ENCODE results near the gene CA10.

Gene CA10

DNA sequence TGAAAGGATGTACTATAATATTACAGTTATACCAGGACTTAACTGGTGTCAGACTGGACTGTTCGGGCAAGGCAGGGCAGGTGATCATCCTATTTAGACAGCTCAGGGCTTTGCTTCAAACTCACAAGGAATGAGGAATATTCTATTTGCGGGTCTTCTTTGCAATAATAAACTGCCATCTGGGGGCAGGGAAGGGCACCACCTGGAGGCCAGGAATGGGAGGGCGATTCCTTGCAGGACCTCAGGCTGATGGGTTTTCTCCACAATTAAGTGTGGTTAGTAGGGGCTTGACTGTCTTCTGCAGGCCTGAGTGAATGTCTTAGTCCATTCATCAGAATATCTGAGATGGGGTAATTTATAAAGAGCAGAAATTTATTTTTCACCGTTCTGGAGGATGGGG, 424.1 kb downstream of the CA10 start:
- Histone ChIP-seq H3K4me1 (ENCODE audit: control insufficient read depth in 1 of 2, insufficient read depth in 2 of 2, low read length in 2 of 2) (no peaks in the 10 kb centered on the region), H3K27ac (ENCODE audit: low read length) (no peak overlapping the region), H3K36me3 (ENCODE audit: control insufficient read depth in 1 of 2, insufficient read depth in 2 of 2, low read length in 2 of 2) (no peaks in the 10 kb centered on the region), H3K9me3 (ENCODE audit: control insufficient read depth in 1 of 2, low read length in 2 of 2) (no peaks in the 10 kb centered on the region), H3K27me3 (ENCODE audit: low read depth, low read length) (peaks cover 3% of the 10 kb centered on the region), H3K4me3 (ENCODE audit: low read depth in 1 of 2, low read length in 2 of 2) (no peak overlapping the region)

DNA sequence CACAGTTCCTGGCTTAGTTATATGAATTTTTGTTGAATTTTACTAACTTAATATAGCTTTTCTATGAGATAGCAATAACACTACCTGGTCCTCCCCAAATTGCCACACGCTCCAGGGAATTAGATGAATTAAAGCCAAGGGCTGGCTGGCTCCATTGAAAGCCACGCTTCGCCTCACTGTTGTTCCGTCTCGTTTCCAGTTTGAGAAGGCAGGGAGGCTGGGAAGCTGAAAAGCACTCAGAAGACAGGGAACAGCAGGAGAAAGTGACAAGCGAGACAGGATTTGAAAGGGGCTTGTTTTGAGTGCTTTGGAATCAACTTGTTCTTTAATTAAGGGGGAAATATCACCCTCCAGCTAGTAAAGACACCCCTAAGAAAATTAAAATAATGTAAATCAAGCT, 425.3 kb downstream of the CA10 start:
- no peaks in the 10 kb centered on the region for H3K4me1 ChIP-seq (ENCODE audit: control insufficient read depth in 1 of 2, insufficient read depth in 2 of 2, low read length in 2 of 2)
- H3K9me3 ChIP-seq (ENCODE audit: control insufficient read depth in 1 of 2, low read length in 2 of 2): no peaks in the 10 kb centered on the region
- H3K27ac ChIP-seq (ENCODE audit: low read length): no peak overlapping the region
- peaks cover 3% of the 10 kb centered on the region for H3K27me3 ChIP-seq (ENCODE audit: low read depth, low read length)
- no peaks in the 10 kb centered on the region for H3K36me3 ChIP-seq (ENCODE audit: control insufficient read depth in 1 of 2, insufficient read depth in 2 of 2, low read length in 2 of 2)
- no peak overlapping the region for H3K4me3 ChIP-seq (ENCODE audit: low read depth in 1 of 2, low read length in 2 of 2)

DNA sequence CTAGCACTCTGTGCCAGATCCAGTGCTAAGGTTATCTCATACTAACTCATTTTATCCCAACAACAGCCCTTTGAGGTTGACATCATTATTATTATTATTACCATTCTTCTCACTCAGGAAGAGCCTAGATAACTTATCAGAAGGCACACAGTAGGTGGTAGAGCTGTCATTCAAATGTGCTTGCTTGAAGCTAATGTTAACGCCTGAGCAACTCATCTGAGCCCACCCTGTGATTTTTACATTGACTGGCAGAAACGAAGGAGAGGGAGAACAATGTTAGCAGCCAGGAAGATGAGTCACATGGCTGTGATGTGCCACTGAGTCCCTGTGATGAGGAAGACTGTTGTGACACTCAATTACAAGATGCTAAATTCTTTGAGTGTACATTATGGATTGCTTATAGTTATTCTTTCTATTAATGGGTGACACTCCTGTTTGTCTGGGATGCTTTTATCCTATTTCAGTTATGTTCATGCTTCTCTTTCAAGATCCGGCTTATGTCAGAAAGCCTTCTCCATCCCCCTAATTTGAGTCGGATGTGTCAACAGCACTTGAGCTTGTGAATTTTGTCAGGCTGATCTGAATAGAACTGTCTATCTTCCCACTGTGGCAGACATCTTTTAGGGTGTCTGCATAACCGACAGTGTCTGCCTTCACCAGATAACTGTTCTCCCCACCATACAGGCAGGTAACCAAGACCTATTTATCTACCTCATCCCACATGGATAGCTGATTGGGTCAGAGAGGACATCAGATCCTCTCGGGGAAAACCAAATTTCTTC, 426.4 kb downstream of the CA10 start:
- Histone ChIP-seq H3K4me3 (ENCODE audit: low read depth in 1 of 2, low read length in 2 of 2) (no peak overlapping the region), H3K9me3 (ENCODE audit: control insufficient read depth in 1 of 2, low read length in 2 of 2) (no peaks in the 10 kb centered on the region), H3K27ac (ENCODE audit: low read length) (no peak overlapping the region), H3K27me3 (ENCODE audit: low read depth, low read length) (peaks cover 3% of the 10 kb centered on the region), H3K36me3 (ENCODE audit: control insufficient read depth in 1 of 2, insufficient read depth in 2 of 2, low read length in 2 of 2) (no peaks in the 10 kb centered on the region), H3K4me1 (ENCODE audit: control insufficient read depth in 1 of 2, insufficient read depth in 2 of 2, low read length in 2 of 2) (no peaks in the 10 kb centered on the region)

DNA sequence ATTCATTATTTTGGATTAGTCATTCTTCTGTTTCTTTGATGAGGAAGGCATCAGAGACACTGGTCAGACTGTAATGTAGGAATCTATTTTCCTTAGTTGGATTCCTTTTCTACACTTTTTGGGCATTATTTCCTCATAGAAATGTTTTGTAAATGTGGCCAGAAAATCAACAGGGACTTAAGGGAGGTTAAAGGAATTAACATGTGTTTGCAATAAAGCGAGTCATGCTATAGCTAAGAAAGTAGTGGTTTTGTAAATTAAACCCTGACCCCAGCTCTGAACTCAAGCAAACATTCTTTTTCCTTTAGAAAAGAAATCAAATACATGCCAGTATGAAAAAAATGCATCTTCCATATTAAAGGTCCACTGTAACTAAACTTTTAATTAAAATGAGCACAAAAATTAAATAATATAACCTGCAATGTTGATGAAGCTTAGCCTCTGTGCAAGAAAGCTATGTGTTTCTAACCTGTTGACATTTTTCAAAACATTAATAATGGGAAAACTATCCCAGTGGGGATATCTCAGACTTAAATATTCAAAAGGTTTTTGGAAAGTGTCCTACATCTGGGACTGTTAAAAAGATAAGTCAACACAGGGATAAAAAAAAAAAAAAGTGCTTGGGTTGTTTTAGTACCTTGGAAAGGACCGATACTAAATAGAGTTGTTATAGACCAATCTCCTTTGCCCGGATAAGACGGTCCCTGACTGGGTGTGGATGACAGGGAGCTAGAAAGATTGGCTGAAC, 428.0 kb downstream of the CA10 start:
- Histone ChIP-seq H3K36me3 (ENCODE audit: control insufficient read depth in 1 of 2, insufficient read depth in 2 of 2, low read length in 2 of 2) (no peaks in the 10 kb centered on the region), H3K27me3 (ENCODE audit: low read depth, low read length) (peaks cover 3% of the 10 kb centered on the region), H3K9me3 (ENCODE audit: control insufficient read depth in 1 of 2, low read length in 2 of 2) (no peaks in the 10 kb centered on the region), H3K27ac (ENCODE audit: low read length) (no peak overlapping the region), H3K4me3 (ENCODE audit: low read depth in 1 of 2, low read length in 2 of 2) (no peak overlapping the region), H3K4me1 (ENCODE audit: control insufficient read depth in 1 of 2, insufficient read depth in 2 of 2, low read length in 2 of 2) (no peaks in the 10 kb centered on the region)

DNA sequence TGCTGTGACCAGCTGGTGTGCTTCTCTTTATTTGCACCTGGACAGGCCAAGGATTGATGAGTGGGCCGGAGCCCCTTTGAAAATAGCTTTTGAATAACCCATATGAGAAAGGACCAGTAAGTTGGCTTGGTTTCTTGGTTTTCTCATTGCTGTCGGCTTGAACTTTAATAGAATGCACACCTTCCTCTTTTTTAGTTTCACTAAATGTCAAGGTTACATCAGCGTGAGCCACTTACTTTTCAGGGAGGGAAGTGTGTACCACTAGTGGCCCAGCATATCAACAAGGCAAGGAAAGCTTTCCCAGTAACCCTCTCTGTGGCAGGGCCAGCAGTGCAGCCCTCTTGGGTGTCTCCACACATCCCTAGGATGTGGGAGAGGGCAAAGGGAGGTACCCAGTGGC, 433.3 kb downstream of the CA10 start:
- H3K36me3 ChIP-seq (ENCODE audit: control insufficient read depth in 1 of 2, insufficient read depth in 2 of 2, low read length in 2 of 2): no peaks in the 10 kb centered on the region
- no peaks in the 10 kb centered on the region for H3K9me3 ChIP-seq (ENCODE audit: control insufficient read depth in 1 of 2, low read length in 2 of 2)
- no peaks in the 10 kb centered on the region for H3K4me1 ChIP-seq (ENCODE audit: control insufficient read depth in 1 of 2, insufficient read depth in 2 of 2, low read length in 2 of 2)
- no peak overlapping the region for H3K4me3 ChIP-seq (ENCODE audit: low read depth in 1 of 2, low read length in 2 of 2)
- H3K27ac ChIP-seq (ENCODE audit: low read length): no peak overlapping the region
- H3K27me3 ChIP-seq (ENCODE audit: low read depth, low read length): no peaks in the 10 kb centered on the region

DNA sequence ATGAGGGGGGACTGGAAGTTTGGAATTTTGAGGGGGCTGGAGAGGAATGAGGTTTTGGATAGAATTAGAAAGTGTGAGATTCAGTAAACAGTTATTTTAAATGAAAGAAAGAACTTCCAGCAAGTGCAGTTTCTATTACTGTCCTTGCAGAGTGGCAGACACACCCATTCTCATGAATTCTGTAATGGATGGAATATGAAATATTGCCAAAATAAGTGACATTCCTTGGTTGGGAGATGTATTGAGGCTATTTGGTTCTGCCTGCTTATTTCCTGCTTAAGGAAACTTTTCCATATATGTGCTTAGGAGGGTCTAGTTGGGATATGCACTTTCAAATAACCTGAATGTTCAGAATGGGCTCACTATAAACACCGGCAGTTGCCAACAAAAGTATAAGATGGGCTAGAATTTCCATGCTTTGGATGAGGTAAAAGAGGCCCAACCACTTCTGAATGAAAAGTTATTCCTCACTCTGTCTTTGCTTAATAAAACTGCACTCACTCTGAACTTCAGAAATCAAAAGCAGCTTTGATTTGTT, 434.4 kb downstream of the CA10 start:
- Histone ChIP-seq H3K36me3 (ENCODE audit: control insufficient read depth in 1 of 2, insufficient read depth in 2 of 2, low read length in 2 of 2) (no peaks in the 10 kb centered on the region), H3K27me3 (ENCODE audit: low read depth, low read length) (no peaks in the 10 kb centered on the region), H3K4me1 (ENCODE audit: control insufficient read depth in 1 of 2, insufficient read depth in 2 of 2, low read length in 2 of 2) (no peaks in the 10 kb centered on the region), H3K4me3 (ENCODE audit: low read depth in 1 of 2, low read length in 2 of 2) (no peak overlapping the region), H3K9me3 (ENCODE audit: control insufficient read depth in 1 of 2, low read length in 2 of 2) (no peaks in the 10 kb centered on the region), H3K27ac (ENCODE audit: low read length) (no peak overlapping the region)

- Histone ChIP-seq H3K4me3 (ENCODE audit: low read depth in 1 of 2, low read length in 2 of 2) (no peak overlapping the region), H3K27ac (ENCODE audit: low read length) (no peak overlapping the region), H3K9me3 (ENCODE audit: control insufficient read depth in 1 of 2, low read length in 2 of 2) (no peaks in the 10 kb centered on the region), H3K4me1 (ENCODE audit: control insufficient read depth in 1 of 2, insufficient read depth in 2 of 2, low read length in 2 of 2) (no peaks in the 10 kb centered on the region), H3K27me3 (ENCODE audit: low read depth, low read length) (no peaks in the 10 kb centered on the region), H3K36me3 (ENCODE audit: control insufficient read depth in 1 of 2, insufficient read depth in 2 of 2, low read length in 2 of 2) (no peaks in the 10 kb centered on the region)
These were observed 435.5 kb downstream of the CA10 start for GRCh38 chr17:51722994-51723393.

DNA sequence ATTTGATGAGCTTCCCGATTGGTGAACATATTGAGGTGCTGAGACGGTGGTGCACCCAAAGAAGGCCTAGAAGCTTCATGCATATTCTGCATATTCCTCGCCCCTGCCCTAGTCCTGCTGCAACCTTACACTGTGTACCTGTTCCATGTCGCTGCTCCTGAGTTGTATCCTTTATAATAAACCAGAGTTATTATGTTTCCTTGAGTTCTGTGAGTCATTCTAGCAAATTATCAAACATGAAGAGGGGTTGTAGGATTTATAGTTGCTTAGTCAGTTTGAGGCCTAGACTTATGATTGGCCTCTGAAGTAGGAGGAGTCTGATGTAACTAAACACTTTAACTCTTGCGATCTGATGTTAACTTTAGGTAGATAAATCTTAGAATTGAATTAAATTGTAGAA, 436.8 kb downstream of the CA10 start:
- Histone ChIP-seq H3K27ac (ENCODE audit: low read length) (no peak overlapping the region), H3K4me1 (ENCODE audit: control insufficient read depth in 1 of 2, insufficient read depth in 2 of 2, low read length in 2 of 2) (no peaks in the 10 kb centered on the region), H3K4me3 (ENCODE audit: low read depth in 1 of 2, low read length in 2 of 2) (no peak overlapping the region), H3K36me3 (ENCODE audit: control insufficient read depth in 1 of 2, insufficient read depth in 2 of 2, low read length in 2 of 2) (no peaks in the 10 kb centered on the region), H3K9me3 (ENCODE audit: control insufficient read depth in 1 of 2, low read length in 2 of 2) (no peaks in the 10 kb centered on the region), H3K27me3 (ENCODE audit: low read depth, low read length) (no peaks in the 10 kb centered on the region)

- Histone ChIP-seq H3K4me3 (ENCODE audit: low read depth in 1 of 2, low read length in 2 of 2) (no peak overlapping the region), H3K4me1 (ENCODE audit: control insufficient read depth in 1 of 2, insufficient read depth in 2 of 2, low read length in 2 of 2) (no peaks in the 10 kb centered on the region), H3K27ac (ENCODE audit: low read length) (no peak overlapping the region), H3K27me3 (ENCODE audit: low read depth, low read length) (no peaks in the 10 kb centered on the region), H3K36me3 (ENCODE audit: control insufficient read depth in 1 of 2, insufficient read depth in 2 of 2, low read length in 2 of 2) (no peaks in the 10 kb centered on the region), H3K9me3 (ENCODE audit: control insufficient read depth in 1 of 2, low read length in 2 of 2) (no peaks in the 10 kb centered on the region)
These were observed 438.1 kb downstream of the CA10 start for GRCh38 chr17:51720439-51720838.

DNA sequence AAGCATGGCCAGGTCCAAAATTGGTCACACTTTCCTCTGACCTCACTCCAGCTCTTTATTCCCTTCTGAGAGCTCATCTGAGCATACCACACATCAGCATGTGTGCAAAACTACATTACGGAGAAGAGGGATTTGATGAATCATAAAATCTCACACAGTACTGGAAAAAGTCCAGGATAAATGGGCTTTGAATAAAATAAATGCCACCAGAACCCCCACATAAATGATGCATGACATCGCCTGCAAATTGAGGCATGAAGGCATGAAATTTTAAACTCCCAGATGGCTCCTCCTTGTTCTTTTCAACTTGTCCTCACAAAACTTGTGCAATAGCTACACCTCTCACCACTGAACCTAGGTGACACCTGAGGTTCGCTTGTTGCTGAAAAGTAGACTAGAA, 439.5 kb downstream of the CA10 start:
- Histone ChIP-seq H3K27ac (ENCODE audit: low read length) (no peak overlapping the region), H3K27me3 (ENCODE audit: low read depth, low read length) (no peaks in the 10 kb centered on the region), H3K36me3 (ENCODE audit: control insufficient read depth in 1 of 2, insufficient read depth in 2 of 2, low read length in 2 of 2) (no peaks in the 10 kb centered on the region), H3K9me3 (ENCODE audit: control insufficient read depth in 1 of 2, low read length in 2 of 2) (no peaks in the 10 kb centered on the region), H3K4me3 (ENCODE audit: low read depth in 1 of 2, low read length in 2 of 2) (no peak overlapping the region), H3K4me1 (ENCODE audit: control insufficient read depth in 1 of 2, insufficient read depth in 2 of 2, low read length in 2 of 2) (no peaks in the 10 kb centered on the region)

GRCh38 chr17:51711581-51711980, 446.9 kb downstream of the CA10 start:
- Histone ChIP-seq H3K27me3 (ENCODE audit: low read depth, low read length) (no peaks in the 10 kb centered on the region), H3K9me3 (ENCODE audit: control insufficient read depth in 1 of 2, low read length in 2 of 2) (no peaks in the 10 kb centered on the region), H3K36me3 (ENCODE audit: control insufficient read depth in 1 of 2, insufficient read depth in 2 of 2, low read length in 2 of 2) (no peaks in the 10 kb centered on the region), H3K27ac (ENCODE audit: low read length) (no peak overlapping the region), H3K4me3 (ENCODE audit: low read depth in 1 of 2, low read length in 2 of 2) (no peak overlapping the region), H3K4me1 (ENCODE audit: control insufficient read depth in 1 of 2, insufficient read depth in 2 of 2, low read length in 2 of 2) (no peaks in the 10 kb centered on the region)
